GM12878 (cell line): Measurements from ENCODE around the gene RBP3. TPM values are rescaled to one million over a fixed set of nuclear protein-coding genes. Genes with fewer than 3 reads are reported as not detected.

Experiments
- ATAC-seq: fragments of 200-7000 bp; cut with Tn5 transposase; 3 replicates; pipeline ENCODE4 v1.9.1; 2020; ENCODE audit warnings: mild to moderate bottlenecking, moderate library complexity
- BruUV-seq: library from RNA; stranded (reverse); fragments of 400-500 nt; replicated peaks from 2 replicates; lab custom pipeline; 2021; lab: Mats Ljungman, UMichigan
- CTCF ChIA-PET: fragments of 300-600 bp; sonication (Branson Sonifier 250); formaldehyde crosslinking; extraction: SDS; loops from one replicate; lab custom pipeline; 2021; ENCODE audit warnings: inconsistent platforms; lab: Yijun Ruan, JAX
- POLR2A ChIA-PET: fragments of 350-600 bp; formaldehyde crosslinking; extraction: SDS; loops from one replicate; lab custom pipeline; 2021; ENCODE audit warnings: inconsistent platforms; lab: Charles Lee
- RAD21 ChIA-PET: fragments of 300-600 bp; sonication (Branson Sonifier 250); formaldehyde crosslinking; loops from one replicate; lab custom pipeline; 2023; ENCODE audit warnings: antibody characterized with exemption; ENCODE audit not compliant: unreplicated experiment; lab: Charles Lee
- SMC1A ChIA-PET: fragments of 300-600 bp; sonication (Branson Sonifier 250); formaldehyde crosslinking; loops from one replicate; lab custom pipeline; 2023; ENCODE audit not compliant: unreplicated experiment, uncharacterized antibody; lab: Charles Lee
- DNase-seq: peaks from one replicate; pipeline ENCODE4 v3.0.0-alpha.2; 2011; ENCODE audit warnings: low read depth, low spot score
- FAIRE-seq: peaks from 3 replicates; lab custom pipeline; 2011; peaks lifted over from hg19 to GRCh38; lab: Jason Lieb, UNC
- H2AFZ ChIP-seq: 2 replicates; pipeline ENCODE4 v1.6.0; 2011; ENCODE audit warnings: low read depth, low read length, control low read depth; ENCODE audit not compliant: control insufficient read depth
- H3K27ac ChIP-seq: 2 replicates; pipeline ENCODE4 v1.5.1; 2011; ENCODE audit warnings: control low read depth; ENCODE audit not compliant: control insufficient read depth, insufficient read depth
- H3K27me3 ChIP-seq, 2 experiments: replicated peaks in 1 of 2; 2 replicates each; pipeline versions ENCODE4 v1.6.0 to v1.6.1; 2011; ENCODE audit warnings: low read length in 1 of 2; ENCODE audit not compliant: control insufficient read depth in 2 of 2, insufficient read depth in 2 of 2
- H3K36me3 ChIP-seq, 2 experiments: 2 replicates each; pipeline ENCODE4 v1.5.1; 2011; ENCODE audit warnings: low read length in 1 of 2; ENCODE audit not compliant: control insufficient read depth in 2 of 2, insufficient read depth in 2 of 2
- H3K4me1 ChIP-seq: 2 replicates; pipeline ENCODE4 v1.6.1; 2011; ENCODE audit warnings: mild to moderate bottlenecking, low read length, moderate library complexity, mixed read lengths; ENCODE audit not compliant: control insufficient read depth, insufficient read depth
- H3K4me2 ChIP-seq: 2 replicates; pipeline ENCODE4 v1.6.0; 2011; ENCODE audit warnings: control low read depth; ENCODE audit not compliant: control insufficient read depth, insufficient read depth
- H3K4me3 ChIP-seq: fragments of 200-600 bp; sonication (generic); 2 replicates; pipeline ENCODE4 v1.5.1; 2016
- H3K79me2 ChIP-seq: 2 replicates; pipeline ENCODE4 v1.6.0; 2011; ENCODE audit warnings: low read length; ENCODE audit not compliant: control insufficient read depth, insufficient read depth
- H3K9ac ChIP-seq: 2 replicates; pipeline ENCODE4 v1.8.0; 2011; ENCODE audit warnings: low read length, control low read depth, mixed read lengths; ENCODE audit not compliant: control insufficient read depth, insufficient read depth
- H3K9me3 ChIP-seq: replicated peaks from 3 replicates; pipeline ENCODE4 v1.5.1; 2011; ENCODE audit warnings: mild to moderate bottlenecking, low read length; ENCODE audit not compliant: control insufficient read depth, insufficient read depth
- H4K20me1 ChIP-seq: 2 replicates; pipeline ENCODE4 v1.6.0; 2011; ENCODE audit not compliant: control insufficient read depth, insufficient read depth
- BACH1 ChIP-seq: fragments of 450-650 bp; IDR thresholded peaks from 2 replicates; pipeline ENCODE4 v1.6.1; 2017; ENCODE audit warnings: mild to moderate bottlenecking, borderline replicate concordance
- CREM ChIP-seq: IDR thresholded peaks from 2 replicates; pipeline ENCODE4 v1.6.1; 2014; ENCODE audit warnings: antibody characterized with exemption, low read depth
- ESRRA ChIP-seq: IDR thresholded peaks from 2 replicates; pipeline ENCODE4 v1.6.1; 2012; ENCODE audit warnings: mild to moderate bottlenecking, low read length, improper control_type of control experiment
- HSF1 ChIP-seq: fragments of 150-350 bp; IDR thresholded peaks from 2 replicates; pipeline ENCODE4 v1.6.1; 2014; ENCODE audit warnings: mild to moderate bottlenecking, low read depth, low read length
- RBBP5 ChIP-seq: fragments of 200-600 bp; sonication (generic); conservative IDR thresholded peaks from 2 replicates; pipeline ENCODE4 v1.6.1; 2016
- RFX5 ChIP-seq: IDR thresholded peaks from 2 replicates; pipeline ENCODE4 v1.6.1; 2011; ENCODE audit warnings: low read depth, low read length, improper control_type of control experiment
- SIN3A ChIP-seq: IDR thresholded peaks from 2 replicates; pipeline ENCODE4 v1.6.1; 2012; ENCODE audit warnings: low read depth, low read length, improper control_type of control experiment
- SUZ12 ChIP-seq: fragments of 200-600 bp; sonication (generic); IDR thresholded peaks from one replicate; pipeline ENCODE4 v1.6.1; 2018; ENCODE audit warnings: antibody characterized with exemption, mild to moderate bottlenecking; ENCODE audit not compliant: unreplicated experiment
- ZNF592 ChIP-seq: fragments of 450-650 bp; IDR thresholded peaks from 2 replicates; pipeline ENCODE4 v1.6.1; 2017; ENCODE audit warnings: mild to moderate bottlenecking, moderate library complexity
- ZNF622 ChIP-seq: fragments of 450-650 bp; IDR thresholded peaks from 2 replicates; pipeline ENCODE4 v1.6.1; 2017; ENCODE audit warnings: mild to moderate bottlenecking, inconsistent platforms
- WGBS: methylation state at CpG from one replicate; pipeline ENCODE4 v1.1.6; 2016; ENCODE audit warnings: low lambda C conversion rate; ENCODE audit not compliant: insufficient replicate concordance, insufficient coverage; ENCODE audit errors: missing lambda C conversion rate; 5-methylcytosine and 5-hydroxymethylcytosine counted together
- in situ Hi-C: fragments of 300-500 bp; cut with MboI; formaldehyde crosslinking; loops from 9 replicates; pipeline ENCODE4 v1.14.3; 2018; ENCODE audit warnings: mixed read lengths
- intact Hi-C: fragments of 100-400 bp; cut with micrococcal nuclease; formaldehyde crosslinking; loops from one replicate; pipeline ENCODE4 v1.14.2; 2022; ENCODE audit not compliant: unreplicated experiment
- polyA plus RNA-seq, 11 experiments: library from polyadenylated mRNA; depleted of rRNA in 4 of 11; unstranded in 6 of 11; stranded (reverse) in 5 of 11; fragments of >200 nt; fragmentation: Nextera tagmentation in 4 of 11; fragmentation: Illumina TruSeq in 1 of 11; extraction: Ambion mirVana in 4 of 11; extraction: Trizol in 1 of 11; gene quantifications; 1 replicate in 1 of 11; 2 replicates in 10 of 11; pipeline versions ENCODE4 v1.2.1 to v1.2.3, GENCODE V29; 2011 to 2016; ENCODE audit warnings: inconsistent platforms in 2 of 11, missing spikeins in 2 of 11, low read depth in 1 of 11
- total RNA-seq, 4 experiments: library from RNA; depleted of rRNA in 3 of 4; stranded (reverse); fragments of >200 nt in 3 of 4; fragmentation: Illumina TruSeq in 1 of 4; extraction: Trizol in 1 of 4; gene quantifications; 2 replicates each; pipeline versions ENCODE4 v1.2.1 to v1.2.3, GENCODE V29; 2013 to 2021
- TF ChIP-seq, protein P1 (sequence below): IDR thresholded peaks from 2 replicates; pipeline ENCODE4 v1.6.1; 2011; ENCODE audit warnings: mild to moderate bottlenecking, low read depth, low read length, moderate library complexity; ENCODE audit not compliant: insufficient replicate concordance
- TF ChIP-seq, protein P2 (sequence below): IDR thresholded peaks from 2 replicates; pipeline ENCODE4 v1.6.1; 2012; ENCODE audit warnings: low read depth, low read length, improper control_type of control experiment

Gene RBP3
- total and polyA plus RNA-seq, 10 of the 15 experiments (the other 5 are each of a cell fraction or from before 2014, with no cell fraction given), result not detected

DNA sequence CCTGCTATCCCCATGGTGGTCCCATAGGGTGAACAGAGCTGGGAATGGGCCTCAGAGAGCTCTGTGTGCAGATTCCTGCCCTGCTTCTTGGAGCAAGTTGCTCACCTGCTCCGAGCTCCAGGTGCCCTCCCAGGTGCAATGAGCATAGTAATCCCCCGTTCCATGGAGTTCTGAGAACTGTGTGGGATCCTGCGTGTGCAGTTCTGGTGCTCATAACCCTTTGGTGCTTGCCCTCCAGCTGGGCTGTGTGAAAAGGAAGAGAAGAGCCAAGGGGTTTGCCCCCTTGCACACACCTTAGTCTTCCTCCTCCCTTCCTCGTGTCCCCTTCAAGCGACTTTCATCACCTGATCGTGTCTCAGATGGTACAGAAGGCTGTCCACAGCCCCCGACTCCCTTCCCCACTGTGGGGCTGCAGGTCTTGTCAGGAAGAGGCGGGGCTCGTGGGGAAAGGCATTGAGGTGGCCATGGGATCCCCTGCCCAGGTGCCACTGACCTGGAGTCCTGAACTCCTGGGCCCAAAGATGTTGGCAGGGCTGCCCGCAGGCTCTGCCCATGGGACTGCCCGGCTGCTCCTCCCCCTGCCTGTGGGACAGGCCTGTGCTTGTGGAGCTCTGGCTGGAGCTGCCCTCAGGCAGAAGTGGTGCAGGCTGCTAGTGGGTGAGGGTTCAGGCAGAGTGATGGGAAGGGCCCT lies 57.8 kb downstream of the RBP3 start:
- TF ChIP-seq ZNF622, result no peak
- TF ChIP-seq ZNF592, result no peak
- TF ChIP-seq RBBP5, result no peak
- no peak for TF ChIP-seq SIN3A
- no peak for TF ChIP-seq BACH1
- TF ChIP-seq CREM, result no peak
- no peak for TF ChIP-seq SUZ12
- TF ChIP-seq, protein P1, sequence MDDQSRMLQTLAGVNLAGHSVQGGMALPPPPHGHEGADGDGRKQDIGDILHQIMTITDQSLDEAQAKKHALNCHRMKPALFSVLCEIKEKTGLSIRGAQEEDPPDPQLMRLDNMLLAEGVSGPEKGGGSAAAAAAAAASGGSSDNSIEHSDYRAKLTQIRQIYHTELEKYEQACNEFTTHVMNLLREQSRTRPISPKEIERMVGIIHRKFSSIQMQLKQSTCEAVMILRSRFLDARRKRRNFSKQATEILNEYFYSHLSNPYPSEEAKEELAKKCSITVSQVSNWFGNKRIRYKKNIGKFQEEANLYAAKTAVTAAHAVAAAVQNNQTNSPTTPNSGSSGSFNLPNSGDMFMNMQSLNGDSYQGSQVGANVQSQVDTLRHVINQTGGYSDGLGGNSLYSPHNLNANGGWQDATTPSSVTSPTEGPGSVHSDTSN, result no peak
- no peak for TF ChIP-seq ESRRA
- TF ChIP-seq, protein P2, sequence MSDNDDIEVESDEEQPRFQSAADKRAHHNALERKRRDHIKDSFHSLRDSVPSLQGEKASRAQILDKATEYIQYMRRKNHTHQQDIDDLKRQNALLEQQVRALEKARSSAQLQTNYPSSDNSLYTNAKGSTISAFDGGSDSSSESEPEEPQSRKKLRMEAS, result no peak
- TF ChIP-seq RFX5, result no peak
- TF ChIP-seq HSF1, result no peak
- in situ Hi-C loops (no loop called here), intact Hi-C loops (no loop called here)
- Histone ChIP-seq H3K79me2 (no peaks in the 10 kb centered on the region), H3K9ac (no peak overlapping the region), H3K4me3 (no peak overlapping the region), H4K20me1 (no peaks in the 10 kb centered on the region), H3K4me1 (no peaks in the 10 kb centered on the region), H3K27ac (no peak overlapping the region), H3K9me3 (no peaks in the 10 kb centered on the region), H3K27me3 (no peaks in the 10 kb centered on the region; a peak in 1 of 4 replicates), H3K4me2 (no peak overlapping the region), H2AFZ (no peak overlapping the region), H3K36me3 (no peaks in the 10 kb centered on the region)
- CTCF ChIA-PET, result interaction anchor here (1.2 kb wide), 1 partner anchor 10 kb away, joined by 4 read pairs; no protein-coding TSS in a partner anchor
- POLR2A ChIA-PET, result no interaction called here
- no TSS peak for BruUV-seq
- DNase-seq (no peak), ATAC-seq (no peak), FAIRE-seq (no peak)
- RAD21 ChIA-PET, result no interaction called here
- WGBS, result 3% methylated on average over 11 of the region's 11 CpGs
- SMC1A ChIA-PET, result no interaction called here
